Sigmoid colon (tissue), 7 donors: ENCODE measurements around the gene TMEM139. TPM values are rescaled to one million over a fixed set of nuclear protein-coding genes. Genes with fewer than 3 reads are reported as not detected.

Source experiments
- DNase-seq: peaks from one replicate; pipeline ENCODE4 v3.0.0-alpha.2; 2019
- H3K27ac ChIP-seq, 4 donors: fragments of 200-600 bp; sonication (generic); one replicate each; pipeline ENCODE4 v1.5.1; 2016 to 2019; ENCODE audit warnings: mild to moderate bottlenecking in 1 of 4
- H3K27me3 ChIP-seq, 3 donors: fragments of 200-600 bp; sonication (generic); one replicate each; pipeline ENCODE4 v1.5.1; 2019; ENCODE audit warnings: mild to moderate bottlenecking in 1 of 3
- H3K36me3 ChIP-seq, 4 donors: fragments of 200-600 bp; sonication (generic); one replicate each; pipeline ENCODE4 v1.5.1; 2016 to 2019
- H3K4me1 ChIP-seq, 4 donors: fragments of 200-600 bp; sonication (generic); one replicate each; pipeline ENCODE4 v1.5.1; 2017 to 2019
- H3K4me3 ChIP-seq, 4 donors: fragments of 200-600 bp; sonication (generic); one replicate each; pipeline ENCODE4 v1.5.1; 2017 to 2019; ENCODE audit warnings: mild to moderate bottlenecking in 2 of 4, moderate library complexity in 1 of 4
- H3K9me3 ChIP-seq, 4 donors: fragments of 200-600 bp in 3 of 4; sonication (generic) in 3 of 4; one replicate each; pipeline versions ENCODE4 v1.5.1 to v1.6.1; 2013 to 2019
- CTCF ChIP-seq, 4 experiments: fragments of 450-650 bp in 3 of 4; fragments of 200-600 bp in 1 of 4; IDR thresholded peaks; one replicate each; pipeline ENCODE4 v1.5.1; 2016 to 2019; ENCODE audit warnings: antibody characterized with exemption in 4 of 4, mild to moderate bottlenecking in 3 of 4, moderate library complexity in 2 of 4
- EP300 ChIP-seq, 4 donors: sonication (generic); formaldehyde crosslinking; IDR thresholded peaks; one replicate each; pipeline ENCODE4 v1.6.1; 2017; ENCODE audit warnings: antibody characterized with exemption in 4 of 4
- POLR2A ChIP-seq, 2 donors: fragments of 450-650 bp; IDR thresholded peaks; one replicate each; pipeline ENCODE4 v1.6.1; 2016; ENCODE audit warnings: antibody characterized with exemption in 2 of 2, mild to moderate bottlenecking in 2 of 2, moderate library complexity in 2 of 2
- POLR2AphosphoS5 ChIP-seq, 4 donors: sonication (generic); formaldehyde crosslinking; IDR thresholded peaks; one replicate each; pipeline ENCODE4 v1.6.1; 2017; ENCODE audit warnings: antibody characterized with exemption in 4 of 4
- WGBS, 2 donors: extraction: QIAGEN DNeasy Blood & Tissue Kit; methylation state at CpG; one replicate each; pipeline ENCODE4 v1.1.7; 2013; 5-methylcytosine and 5-hydroxymethylcytosine counted together
- intact Hi-C: fragments of 100-400 bp; cut with DNase I; formaldehyde crosslinking; loops from one replicate; pipeline ENCODE4 v1.15.1; 2023
- polyA plus RNA-seq, 3 donors: library from polyadenylated mRNA; stranded (reverse); fragments of 200-250 nt; gene quantifications; one replicate each; pipeline ENCODE4 v1.2.3, GENCODE V29; 2013
- total RNA-seq, 4 donors: library from RNA; depleted of rRNA; stranded (reverse); fragments of >200 nt; gene quantifications; one replicate each; pipeline ENCODE4 v1.1.0, GENCODE V29; 2016
- donor health status: healthy with polysubstance abuse.
- donor health status: Bipolar disorder and iron deficiency.
- donor health status: healthy.

TMEM139 gene
- total and polyA plus RNA-seq, 7 donors = 0.71 to 58.5 (median 40.6) TPM; not detected in 3

DNA sequence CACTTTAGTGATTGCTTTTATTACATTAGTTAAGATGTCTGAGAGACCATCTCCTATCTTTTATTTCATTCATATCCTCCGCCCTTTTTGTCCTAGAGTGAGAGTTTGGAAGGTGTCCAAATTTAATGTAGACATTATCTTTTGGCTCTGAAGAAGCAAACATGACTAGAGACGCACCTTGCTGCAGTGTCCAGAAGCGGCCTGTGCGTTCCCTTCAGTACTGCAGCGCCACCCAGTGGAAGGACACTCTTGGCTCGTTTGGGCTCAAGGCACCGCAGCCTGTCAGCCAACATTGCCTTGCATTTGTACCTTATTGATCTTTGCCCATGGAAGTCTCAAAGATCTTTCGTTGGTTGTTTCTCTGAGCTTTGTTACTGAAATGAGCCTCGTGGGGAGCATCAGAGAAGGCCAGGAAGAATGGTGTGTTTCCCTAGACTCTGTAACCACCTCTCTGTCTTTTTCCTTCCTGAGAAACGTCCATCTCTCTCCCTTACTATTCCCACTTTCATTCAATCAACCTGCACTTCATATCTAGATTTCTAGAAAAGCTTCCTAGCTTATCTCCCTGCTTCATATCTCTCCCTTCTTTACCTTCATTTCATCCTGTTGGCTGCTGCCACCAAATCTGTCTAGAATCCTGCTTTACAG, 20.8 kb downstream of the TMEM139 start:
- intact Hi-C loops = loop anchor here (2.0 kb wide), 1 partner anchor 65 kb away; no protein-coding TSS in a partner anchor
- H3K36me3 ChIP-seq = peaks cover 20 to 75% (median 32%) of the 10 kb centered on the region in 4 donors
- 22 to 67% methylated on average over 10 of the region's 10 CpGs for WGBS, 2 donors

DNA sequence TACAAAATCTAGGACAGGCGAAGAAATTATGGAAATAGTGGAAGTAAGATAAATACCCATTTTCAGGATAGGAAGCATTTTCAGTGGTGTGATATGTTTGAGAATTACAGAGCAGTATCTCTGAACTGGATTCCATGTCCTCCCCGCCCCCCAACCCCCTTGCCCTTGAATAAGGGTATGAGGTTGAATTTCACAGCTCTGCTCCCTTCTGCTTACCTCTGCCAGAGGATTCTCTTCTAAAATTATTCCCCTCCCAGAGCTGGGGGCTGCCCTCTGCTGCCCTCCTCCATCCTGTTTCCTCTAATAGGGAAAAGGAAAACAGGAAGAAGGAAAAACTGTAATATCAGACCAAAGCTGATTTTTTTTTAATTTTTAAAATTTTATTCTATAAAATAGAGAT, 23.9 kb downstream of the TMEM139 start:
- Histone ChIP-seq H3K4me3 (no peak overlapping the region), H3K36me3 (peaks cover 11 to 44% (median 18%) of the 10 kb centered on the region in 4 donors), H3K4me1 (no peaks in the 10 kb centered on the region), H3K27me3 (no peaks in the 10 kb centered on the region), H3K27ac (no peak overlapping the region), H3K9me3 (no peaks in the 10 kb centered on the region)
- no peak for TF ChIP-seq POLR2A (IDR thresholded peaks at IDR 0.05)
- TF ChIP-seq EP300 (IDR thresholded peaks at IDR 0.05) = no peak
- TF ChIP-seq CTCF (IDR thresholded peaks at IDR 0.05) = no peak
- no peak for TF ChIP-seq POLR2AphosphoS5 (IDR thresholded peaks at IDR 0.05)
- DNase-seq = no peak
- intact Hi-C loops = no loop called here
- WGBS, 2 donors = 98 to 100% methylated on average over 2 of the region's 2 CpGs

More for the DNA sequence above, 20.8 kb downstream of the TMEM139 start:
- Histone ChIP-seq H3K9me3 (no peaks in the 10 kb centered on the region), H3K27me3 (no peaks in the 10 kb centered on the region), H3K4me3 (no peak overlapping the region), H3K4me1 (no peaks in the 10 kb centered on the region), H3K27ac (no peak overlapping the region)
- TF ChIP-seq CTCF (IDR thresholded peaks at IDR 0.05) (peak; percentile 28 to 72 (median 65)), EP300 (IDR thresholded peaks at IDR 0.05) (no peak), POLR2A (IDR thresholded peaks at IDR 0.05) (no peak)
- no peak for DNase-seq

DNA sequence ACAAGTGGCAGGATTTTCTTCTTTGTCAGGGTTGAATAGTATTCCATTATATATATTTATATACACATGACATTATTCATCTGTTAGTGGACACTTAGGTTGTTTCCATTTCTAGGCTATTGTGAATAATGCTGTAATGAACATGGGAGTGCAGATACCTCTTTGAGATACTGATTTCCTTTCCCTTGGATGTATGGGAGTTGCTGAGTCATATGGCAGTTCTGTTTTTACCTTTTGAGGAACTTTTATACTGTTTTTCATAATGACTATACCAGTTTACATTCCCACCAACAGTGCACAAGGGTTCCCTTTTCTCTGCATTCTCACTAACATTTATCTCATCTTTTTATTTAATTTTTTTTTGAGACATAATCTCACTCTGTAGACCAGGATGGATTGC, 29.4 kb downstream of the TMEM139 start:
- no peak for DNase-seq
- Histone ChIP-seq H3K27me3 (no peaks in the 10 kb centered on the region), H3K4me3 (no peak overlapping the region), H3K27ac (no peak overlapping the region), H3K36me3 (no peaks in the 10 kb centered on the region), H3K4me1 (no peaks in the 10 kb centered on the region), H3K9me3 (no peaks in the 10 kb centered on the region)
- intact Hi-C loops = no loop called here
- TF ChIP-seq EP300 (IDR thresholded peaks at IDR 0.05) = no peak

DNA sequence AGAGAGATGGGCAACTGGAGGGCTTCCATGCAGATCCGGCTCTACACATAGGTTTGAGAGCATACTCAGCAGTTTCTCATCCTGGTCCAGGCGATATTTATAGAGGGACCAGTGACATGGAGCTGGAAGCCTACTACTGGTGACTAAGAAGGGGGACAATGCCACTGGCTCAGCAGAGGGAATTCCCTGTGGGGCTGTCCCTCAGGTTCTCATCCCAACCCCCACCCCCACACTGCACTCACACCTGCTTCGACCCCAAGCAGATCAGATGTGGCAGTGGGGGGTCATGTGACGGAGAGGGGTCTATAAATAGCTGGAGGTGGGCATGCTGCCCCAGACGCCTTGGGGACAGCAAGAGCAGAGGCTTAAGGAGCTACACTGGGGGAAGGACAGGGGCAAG, 31.0 kb downstream of the TMEM139 start, which contains the start of gene CLCN1:
Gene CLCN1 (plus strand): TSS at position 336 of the 400 bp plus-strand sequence. CDS start 102 bp downstream, outside the sequence.
- no peaks in the 10 kb centered on the region for H3K9me3 ChIP-seq
- no peaks in the 10 kb centered on the region for H3K36me3 ChIP-seq
- H3K27me3 ChIP-seq = no peaks in the 10 kb centered on the region
- H3K27ac ChIP-seq = no peak within 1 kb of the TSS
- intact Hi-C loops = no loop called here
- no peak for DNase-seq
- WGBS, 2 donors = 82 to 89% methylated on average over 5 of the region's 5 CpGs
- H3K4me1 ChIP-seq = no peaks in the 10 kb centered on the region
- no peak within 1 kb of the TSS for H3K4me3 ChIP-seq
- no peak for TF ChIP-seq EP300 (IDR thresholded peaks at IDR 0.05)
- TF ChIP-seq CTCF (IDR thresholded peaks at IDR 0.05) = no peak
- TF ChIP-seq POLR2AphosphoS5 (IDR thresholded peaks at IDR 0.05) = no peak
- no peak for TF ChIP-seq POLR2A (IDR thresholded peaks at IDR 0.05)

- DNase-seq = no peak
- no peak overlapping the region for H3K27ac ChIP-seq
- H3K4me3 ChIP-seq = no peak overlapping the region
- no peaks in the 10 kb centered on the region for H3K27me3 ChIP-seq
- H3K9me3 ChIP-seq = no peaks in the 10 kb centered on the region
- WGBS, 2 donors = 86 to 90% methylated on average over 4 of the region's 4 CpGs
- no peaks in the 10 kb centered on the region for H3K4me1 ChIP-seq
- no peaks in the 10 kb centered on the region for H3K36me3 ChIP-seq
- intact Hi-C loops = no loop called here
- TF ChIP-seq EP300 (IDR thresholded peaks at IDR 0.05) (no peak), POLR2AphosphoS5 (IDR thresholded peaks at IDR 0.05) (no peak), CTCF (IDR thresholded peaks at IDR 0.05) (no peak), POLR2A (IDR thresholded peaks at IDR 0.05) (no peak)
Observed at GRCh38 chr7:143316492-143316891, 31.7 kb downstream of the TMEM139 start.
